HG03457 (cell line): ENCODE measurements around the gene CNPY1.
"Not testable (repeated sequence)": the region's sequence is repeated elsewhere in the genome, so short reads cannot be mapped to it uniquely, and the experiment has no call there.

Experiments used
- ATAC-seq: cut with Tn5 transposase; IDR thresholded peaks from one replicate; pipeline ENCODE4 v1.9.1; 2021; ENCODE audit warnings: moderate number of reproducible peaks; ENCODE audit not compliant: unreplicated experiment

The CNPY1 gene

DNA sequence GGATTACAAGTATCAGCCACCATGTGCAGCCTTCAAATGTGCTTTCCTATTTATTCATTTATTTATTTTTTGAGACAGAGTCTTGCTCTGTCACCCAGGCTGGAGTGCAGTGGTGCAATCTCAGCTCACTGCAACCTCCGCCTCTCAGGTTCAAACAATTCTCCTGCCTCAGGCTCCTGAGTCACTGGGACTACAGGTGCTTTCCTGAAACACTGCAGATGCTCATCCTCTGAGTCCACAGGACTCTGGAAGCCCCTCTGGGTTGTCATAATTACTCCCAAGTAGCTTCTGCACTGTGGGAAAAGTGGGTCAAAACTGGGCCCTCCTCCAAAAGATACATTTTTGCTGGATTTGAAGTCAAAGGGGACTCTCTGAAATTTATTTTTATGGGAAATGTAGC, at the start of gene CNPY1:
TSS of gene CNPY1 (minus strand) at position 111 of the 400 bp plus-strand sequence. CDS start 630 bp downstream, outside the sequence.
- not testable (repeated sequence) for ATAC-seq

- ATAC-seq: no peak
Measured at GRCh38 chr7:155594961-155595366, 48.6 kb upstream of the CNPY1 start.

GRCh38 chr7:155594163-155594732, 47.9 kb upstream of the CNPY1 start:
- no peak for ATAC-seq

GRCh38 chr7:155593461-155594162, 47.3 kb upstream of the CNPY1 start:
- ATAC-seq: no peak

GRCh38 chr7:155591055-155591775, 44.9 kb upstream of the CNPY1 start:
- no peak for ATAC-seq

GRCh38 chr7:155590215-155591018, 44.1 kb upstream of the CNPY1 start:
- ATAC-seq: no peak

GRCh38 chr7:155589001-155589980, 42.9 kb upstream of the CNPY1 start:
- no peak for ATAC-seq

DNA sequence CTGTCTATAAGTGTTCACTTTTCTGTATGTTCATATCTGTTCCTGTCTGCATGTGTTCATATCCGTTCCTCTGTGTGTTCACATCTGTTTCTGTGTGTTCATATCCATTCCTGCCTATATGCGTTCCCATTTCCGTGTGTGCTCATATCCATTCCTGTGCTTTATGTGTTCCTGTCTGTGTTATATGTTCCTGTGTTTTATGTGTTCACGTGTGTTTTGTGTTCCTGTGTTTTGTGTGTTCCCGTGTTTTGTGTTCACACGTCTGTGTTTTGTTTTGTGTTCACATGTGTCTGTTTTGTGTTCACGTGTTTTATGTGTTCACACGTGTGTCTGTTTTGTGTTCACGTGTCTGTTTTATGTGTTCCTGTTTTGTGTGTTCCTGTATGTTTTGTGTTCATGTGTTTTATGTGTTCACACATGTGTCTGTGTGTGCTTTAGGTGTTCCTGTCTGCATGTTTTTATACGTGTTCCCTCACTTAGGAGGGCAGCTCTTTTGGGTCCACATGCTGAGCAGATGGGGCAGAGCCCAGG, 42.2 kb upstream of the CNPY1 start:
- ATAC-seq: no peak

GRCh38 chr7:155587486-155587885, 41.1 kb upstream of the CNPY1 start:
- ATAC-seq: no peak

GRCh38 chr7:155586843-155587440, 40.6 kb upstream of the CNPY1 start:
- ATAC-seq: no peak

DNA sequence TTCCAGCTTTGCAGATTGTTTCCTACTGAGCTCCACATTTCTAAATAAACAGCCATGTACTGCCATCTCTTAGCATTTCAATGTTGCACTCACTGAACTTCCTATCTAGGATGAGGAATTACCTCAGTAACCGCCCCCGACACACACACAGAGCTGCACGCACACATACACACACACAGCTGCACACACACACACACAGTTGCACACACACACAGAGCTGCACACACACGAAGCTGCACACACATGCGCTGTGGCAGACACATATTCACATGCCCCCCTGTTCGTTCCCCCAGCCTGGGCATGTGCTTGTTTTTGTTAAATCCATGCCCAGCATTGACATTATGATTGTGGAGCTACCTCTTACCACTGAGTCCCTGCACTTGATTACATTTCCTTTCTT, 39.6 kb upstream of the CNPY1 start:
- ATAC-seq: no peak

- ATAC-seq: no peak
Measured at GRCh38 chr7:155585532-155585895, 39.2 kb upstream of the CNPY1 start.

- no peak for ATAC-seq
Measured at GRCh38 chr7:155584763-155585531, 38.6 kb upstream of the CNPY1 start.

DNA sequence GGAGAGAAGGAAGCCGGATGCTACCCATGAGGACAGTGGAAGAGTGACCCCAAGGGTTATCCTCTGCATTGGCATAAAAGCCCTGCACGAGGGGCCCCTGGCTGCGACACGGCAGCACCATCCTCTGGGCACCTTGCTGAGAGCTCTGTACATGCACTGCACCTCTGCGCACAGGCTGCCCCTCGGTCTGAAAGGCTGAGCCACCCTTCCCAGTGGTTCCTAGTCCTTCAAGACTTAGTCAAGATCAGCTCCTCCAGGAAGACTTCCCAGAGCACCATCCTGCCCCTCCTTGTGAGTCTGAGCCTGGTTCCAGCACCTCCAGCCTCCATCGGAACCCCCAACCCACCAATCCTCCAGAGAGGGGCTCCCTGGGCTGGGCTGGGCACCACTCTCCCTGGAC, 37.9 kb upstream of the CNPY1 start:
- ATAC-seq: no peak

DNA sequence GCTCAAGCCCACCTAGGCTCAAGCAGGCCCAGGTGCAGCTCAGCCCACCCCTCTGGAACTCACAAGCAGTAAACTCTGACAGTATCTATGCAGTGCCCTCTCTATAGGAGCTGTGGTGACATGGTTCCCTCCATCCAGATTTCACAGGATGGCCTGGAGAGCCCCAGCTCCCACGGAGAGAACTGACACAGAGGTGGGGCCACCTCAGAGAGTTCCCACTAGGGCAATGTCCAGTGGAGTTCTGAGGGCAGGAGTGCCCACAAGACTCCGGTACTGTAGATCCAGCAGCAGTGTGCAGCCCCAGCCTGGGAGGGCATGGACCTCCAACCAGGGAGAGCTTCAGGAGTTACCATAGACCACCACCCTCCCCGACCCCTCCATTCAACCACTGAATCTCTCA, 37.3 kb upstream of the CNPY1 start:
- no peak for ATAC-seq

GRCh38 chr7:155581954-155582353, 35.6 kb upstream of the CNPY1 start:
- no peak for ATAC-seq

- ATAC-seq: no peak
Measured at GRCh38 chr7:155581107-155581830, 34.9 kb upstream of the CNPY1 start.

- ATAC-seq: no peak
Measured at GRCh38 chr7:155580367-155580766, 34.0 kb upstream of the CNPY1 start.
